ENCODE data around the gene SSBP4. TPM values are rescaled to one million over a fixed set of nuclear protein-coding genes. Genes with fewer than 3 reads are reported as not detected.

The SSBP4 gene
- total RNA-seq, 1 experiment from 2014 or later, result 51.2 TPM

- Mint-ChIP-seq H3K36me3 (peaks cover 3% of the 10 kb centered on the region), H3K4me3 (peak overlapping the region; percentile 66), H3K27me3 (ENCODE audit: low read depth) (no peaks in the 10 kb centered on the region), H3K4me1 (peaks cover 36% of the 10 kb centered on the region), H3K27ac (peak overlapping the region; percentile 63; the same call in 1 of the 2 replicates), H3K9me3 (no peaks in the 10 kb centered on the region)
- POLR2A ChIA-PET, result no interaction called here
- no peak for ATAC-seq
- DNase-seq (ENCODE audit: low spot score), result no peak
- TF ChIP-seq CREM (CRISPR knock-in tag; IDR thresholded peaks at IDR 0.05), result no peak
- TF ChIP-seq, protein P1, sequence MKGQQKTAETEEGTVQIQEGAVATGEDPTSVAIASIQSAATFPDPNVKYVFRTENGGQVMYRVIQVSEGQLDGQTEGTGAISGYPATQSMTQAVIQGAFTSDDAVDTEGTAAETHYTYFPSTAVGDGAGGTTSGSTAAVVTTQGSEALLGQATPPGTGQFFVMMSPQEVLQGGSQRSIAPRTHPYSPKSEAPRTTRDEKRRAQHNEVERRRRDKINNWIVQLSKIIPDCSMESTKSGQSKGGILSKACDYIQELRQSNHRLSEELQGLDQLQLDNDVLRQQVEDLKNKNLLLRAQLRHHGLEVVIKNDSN (CRISPR knock-in tag; IDR thresholded peaks at IDR 0.05), result 0 out of 2 replicates have a peak, but pooled peaks have one; percentile 10
- CTCF ChIA-PET, result interaction anchor here (0.6 to 2.5 kb wide), 3 partner anchors 26 to 411 kb away, joined by 3 to 9 read pairs (median 3); no protein-coding TSS in a partner anchor
Observed at GRCh38 chr19:18435842-18436670, 16.9 kb downstream of the SSBP4 start.

DNA sequence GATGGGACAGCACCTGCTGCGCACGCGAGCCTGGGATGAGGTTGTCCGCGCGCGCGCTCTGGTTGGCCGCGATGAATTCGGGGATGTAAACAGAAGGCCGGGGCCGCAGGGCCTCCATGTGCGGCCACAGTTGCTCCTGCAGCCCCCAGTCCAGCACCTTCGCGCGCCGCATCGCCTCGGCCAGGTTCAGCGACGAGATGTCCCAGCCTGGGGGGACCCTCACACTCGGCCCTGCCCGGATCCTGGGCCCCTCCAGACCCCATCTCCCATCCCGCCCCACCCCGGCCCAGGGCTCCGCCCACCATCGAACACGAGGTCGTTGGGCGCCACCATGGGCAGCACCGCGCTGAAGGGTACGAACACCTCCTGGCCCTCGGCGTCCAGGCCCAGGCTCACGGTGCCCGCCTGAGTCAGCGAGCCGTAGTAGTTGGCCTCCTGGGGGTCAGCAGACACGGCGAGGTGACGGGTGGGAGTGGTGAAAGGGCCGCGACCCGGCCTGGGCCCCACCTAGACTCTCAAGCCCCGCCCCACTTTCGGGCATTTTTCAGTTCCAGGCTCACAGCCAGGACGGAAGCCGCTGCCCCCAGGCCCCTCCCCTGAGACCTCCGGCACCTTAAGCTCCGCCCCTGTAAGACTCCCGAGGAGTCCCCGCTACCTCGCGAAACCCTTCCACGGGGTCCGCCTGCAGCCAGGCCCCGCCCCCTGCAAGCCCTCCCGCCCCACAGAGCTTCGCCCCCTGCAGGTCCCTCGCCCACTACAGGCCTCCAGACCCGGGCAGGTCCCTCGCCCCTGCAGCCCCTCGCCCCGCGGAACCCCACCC is 17.7 kb downstream of the SSBP4 start:
- H3K9me3 Mint-ChIP-seq, result no peaks in the 10 kb centered on the region
- peaks cover 34% of the 10 kb centered on the region for H3K4me1 Mint-ChIP-seq
- ChIA-PET POLR2A (interaction anchor here (0.6 kb wide), 1 partner anchor 8 kb away, joined by 3 read pairs; no protein-coding TSS in a partner anchor), CTCF (interaction anchor here (0.5 to 1.1 kb wide), 14 partner anchors 8 to 897 kb away, joined by 3 to 10 read pairs (median 4); partner anchors contain the start of genes ELL and SSBP4)
- H3K27ac Mint-ChIP-seq, result peak overlapping the region; percentile 63; the same call in 1 of the 2 replicates
- ATAC-seq (peak; percentile 64), DNase-seq (ENCODE audit: low spot score) (peak; percentile 92)
- no peaks in the 10 kb centered on the region for H3K27me3 Mint-ChIP-seq (ENCODE audit: low read depth)
- H3K4me3 Mint-ChIP-seq, result peak overlapping the region; percentile 66
- H3K36me3 Mint-ChIP-seq, result peaks cover 3% of the 10 kb centered on the region
- TF ChIP-seq KAT7 (CRISPR knock-in tag; IDR thresholded peaks at IDR 0.05; ENCODE audit: borderline replicate concordance) (peak; percentile 37; the same call in 1 of the 2 replicates), GABPB1 (CRISPR knock-in tag; IDR thresholded peaks at IDR 0.05) (no peak), ZNF138 (CRISPR knock-in tag; conservative IDR thresholded peaks at IDR 0.05) (no peak), ESRRA (CRISPR knock-in tag; IDR thresholded peaks at IDR 0.05; ENCODE audit: borderline replicate concordance) (no peak), TEAD1 (CRISPR knock-in tag; IDR thresholded peaks at IDR 0.05) (no peak), JUN (CRISPR knock-in tag; IDR thresholded peaks at IDR 0.05) (peak; percentile 56; the same call in 1 of the 2 replicates), FOXP1 (CRISPR knock-in tag; IDR thresholded peaks at IDR 0.05; ENCODE audit: borderline replicate concordance) (0 out of 2 replicates have a peak, but pooled peaks have one; percentile 36), ZNF263 (CRISPR knock-in tag; IDR thresholded peaks at IDR 0.05; ENCODE audit: low read depth) (no peak), ATF1 (CRISPR knock-in tag; IDR thresholded peaks at IDR 0.05) (no peak), NFYB (CRISPR knock-in tag; conservative IDR thresholded peaks at IDR 0.05; ENCODE audit: low read depth) (0 out of 2 replicates have a peak, but pooled peaks have one; percentile 19), SP1 (CRISPR knock-in tag; conservative IDR thresholded peaks at IDR 0.05) (peak; percentile 71), FOXK1 (CRISPR knock-in tag; IDR thresholded peaks at IDR 0.05) (peak; percentile 40), JAZF1 (CRISPR knock-in tag; IDR thresholded peaks at IDR 0.05) (no peak), SOX15 (CRISPR knock-in tag; IDR thresholded peaks at IDR 0.05) (no peak), NR1H2 (CRISPR knock-in tag; IDR thresholded peaks at IDR 0.05) (no peak), CREB1 (CRISPR knock-in tag; IDR thresholded peaks at IDR 0.05) (no peak), ZNF317 (CRISPR knock-in tag; IDR thresholded peaks at IDR 0.05; ENCODE audit: borderline replicate concordance, low read depth) (no peak), MAX (CRISPR knock-in tag; IDR thresholded peaks at IDR 0.05) (peak; percentile 75), NFE2L1 (CRISPR knock-in tag; IDR thresholded peaks at IDR 0.05) (0 out of 2 replicates have a peak, but pooled peaks have one; percentile 29)
- TF ChIP-seq, protein P2, sequence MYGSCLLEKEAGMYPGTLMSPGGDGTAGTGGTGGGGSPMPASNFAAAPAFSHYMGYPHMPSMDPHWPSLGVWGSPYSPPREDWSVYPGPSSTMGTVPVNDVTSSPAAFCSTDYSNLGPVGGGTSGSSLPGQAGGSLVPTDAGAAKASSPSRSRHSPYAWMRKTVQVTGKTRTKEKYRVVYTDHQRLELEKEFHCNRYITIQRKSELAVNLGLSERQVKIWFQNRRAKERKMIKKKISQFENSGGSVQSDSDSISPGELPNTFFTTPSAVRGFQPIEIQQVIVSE (CRISPR knock-in tag; IDR thresholded peaks at IDR 0.05; ENCODE audit: borderline replicate concordance), result no peak
- TF ChIP-seq, protein P3, sequence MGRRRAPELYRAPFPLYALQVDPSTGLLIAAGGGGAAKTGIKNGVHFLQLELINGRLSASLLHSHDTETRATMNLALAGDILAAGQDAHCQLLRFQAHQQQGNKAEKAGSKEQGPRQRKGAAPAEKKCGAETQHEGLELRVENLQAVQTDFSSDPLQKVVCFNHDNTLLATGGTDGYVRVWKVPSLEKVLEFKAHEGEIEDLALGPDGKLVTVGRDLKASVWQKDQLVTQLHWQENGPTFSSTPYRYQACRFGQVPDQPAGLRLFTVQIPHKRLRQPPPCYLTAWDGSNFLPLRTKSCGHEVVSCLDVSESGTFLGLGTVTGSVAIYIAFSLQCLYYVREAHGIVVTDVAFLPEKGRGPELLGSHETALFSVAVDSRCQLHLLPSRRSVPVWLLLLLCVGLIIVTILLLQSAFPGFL (CRISPR knock-in tag; IDR thresholded peaks at IDR 0.05; ENCODE audit: borderline replicate concordance), result no peak
- TF ChIP-seq, protein P4, sequence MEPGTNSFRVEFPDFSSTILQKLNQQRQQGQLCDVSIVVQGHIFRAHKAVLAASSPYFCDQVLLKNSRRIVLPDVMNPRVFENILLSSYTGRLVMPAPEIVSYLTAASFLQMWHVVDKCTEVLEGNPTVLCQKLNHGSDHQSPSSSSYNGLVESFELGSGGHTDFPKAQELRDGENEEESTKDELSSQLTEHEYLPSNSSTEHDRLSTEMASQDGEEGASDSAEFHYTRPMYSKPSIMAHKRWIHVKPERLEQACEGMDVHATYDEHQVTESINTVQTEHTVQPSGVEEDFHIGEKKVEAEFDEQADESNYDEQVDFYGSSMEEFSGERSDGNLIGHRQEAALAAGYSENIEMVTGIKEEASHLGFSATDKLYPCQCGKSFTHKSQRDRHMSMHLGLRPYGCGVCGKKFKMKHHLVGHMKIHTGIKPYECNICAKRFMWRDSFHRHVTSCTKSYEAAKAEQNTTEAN (CRISPR knock-in tag; IDR thresholded peaks at IDR 0.05), result no peak
- TF ChIP-seq, protein P1 (CRISPR knock-in tag; IDR thresholded peaks at IDR 0.05), result 0 out of 2 replicates have a peak, but pooled peaks have one; percentile 14

All from WTC11 (cell line).